Activated T-cell treated with anti-CD3 and anti-CD28 coated beads for 1 hour (primary cell): ENCODE data around the gene IQGAP1.

Source experiments
- DNase-seq: peaks from one replicate; pipeline ENCODE4 v3.0.0-alpha.2; 2020; ENCODE audit warnings: low read depth

The IQGAP1 gene

DNA sequence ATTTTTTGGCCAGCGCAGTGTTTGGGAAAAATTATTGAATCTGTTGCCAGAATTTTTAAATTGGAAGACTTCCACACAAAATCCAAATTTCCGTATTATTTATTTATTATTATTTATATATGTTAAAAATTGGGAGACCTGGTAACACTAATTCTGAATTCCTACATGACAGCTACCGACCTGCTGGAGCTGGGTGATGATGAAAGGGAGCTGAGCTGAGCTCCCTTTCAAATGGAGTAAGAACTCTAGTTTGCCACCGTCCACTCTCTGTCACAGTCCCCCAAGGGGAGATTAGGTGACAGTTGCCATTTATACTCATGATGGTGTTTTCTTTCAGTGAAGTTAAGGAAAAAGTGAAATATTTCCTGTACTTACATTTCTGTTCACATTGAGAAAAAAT is 143.1 kb downstream of the IQGAP1 start:
- no peak for DNase-seq

DNA sequence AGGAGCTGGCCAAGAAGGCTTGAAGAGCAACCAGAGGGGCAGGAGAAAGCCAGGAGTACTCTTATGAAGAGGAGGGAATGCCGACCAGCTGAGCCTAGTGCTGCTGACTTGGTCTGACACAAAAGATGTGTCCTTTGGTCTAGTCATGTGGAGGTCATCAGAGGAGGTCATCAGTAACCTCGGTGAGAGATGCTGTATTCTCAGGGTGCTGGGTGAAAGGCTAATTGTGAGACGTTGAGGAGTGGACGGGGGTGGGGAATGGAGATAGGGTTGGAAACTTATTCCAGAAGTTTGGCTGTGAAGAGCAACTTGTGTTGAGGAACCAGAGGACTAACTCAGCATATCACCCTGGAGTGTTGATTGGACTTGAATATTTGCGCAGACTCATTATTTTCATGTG is 147.2 kb downstream of the IQGAP1 start:
- DNase-seq, result no peak

DNA sequence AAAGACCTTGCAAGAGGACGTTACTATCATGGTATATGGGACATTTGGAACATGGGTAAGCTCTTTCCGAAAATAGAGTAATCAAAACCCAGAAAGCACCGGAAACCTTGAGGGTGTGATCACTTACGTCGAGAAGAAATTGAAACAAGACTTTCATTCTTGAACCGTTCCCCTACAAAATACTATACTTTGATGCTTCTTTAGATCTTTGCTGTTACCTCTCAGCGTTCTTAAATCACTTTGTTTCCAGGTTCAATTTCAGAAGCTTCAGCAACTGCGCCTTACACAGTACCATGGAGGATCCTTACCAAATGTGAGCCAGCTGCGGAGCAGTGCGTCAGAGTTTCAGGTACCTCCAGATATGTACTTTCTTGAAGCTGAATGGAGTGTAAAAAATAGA is 151.7 kb downstream of the IQGAP1 start:
- no peak for DNase-seq

DNA sequence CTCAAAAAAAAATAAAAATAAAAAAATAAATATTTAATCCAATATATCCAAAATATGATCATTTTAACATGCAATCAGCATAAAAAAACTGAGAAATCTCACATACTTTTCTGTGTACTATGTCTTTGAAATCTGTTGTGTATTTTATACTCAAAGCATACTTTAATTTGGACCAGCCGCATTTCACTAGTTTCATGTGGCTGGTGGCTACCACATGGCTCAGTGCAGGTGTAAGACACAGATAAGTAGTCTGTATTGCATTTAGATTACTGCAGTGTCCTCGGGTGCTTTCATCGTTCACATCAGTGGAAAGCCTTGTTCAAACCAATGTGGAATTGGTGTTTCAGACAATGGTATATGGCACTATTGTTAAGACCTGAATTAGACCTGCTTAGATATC is 152.7 kb downstream of the IQGAP1 start:
- no peak for DNase-seq

DNA sequence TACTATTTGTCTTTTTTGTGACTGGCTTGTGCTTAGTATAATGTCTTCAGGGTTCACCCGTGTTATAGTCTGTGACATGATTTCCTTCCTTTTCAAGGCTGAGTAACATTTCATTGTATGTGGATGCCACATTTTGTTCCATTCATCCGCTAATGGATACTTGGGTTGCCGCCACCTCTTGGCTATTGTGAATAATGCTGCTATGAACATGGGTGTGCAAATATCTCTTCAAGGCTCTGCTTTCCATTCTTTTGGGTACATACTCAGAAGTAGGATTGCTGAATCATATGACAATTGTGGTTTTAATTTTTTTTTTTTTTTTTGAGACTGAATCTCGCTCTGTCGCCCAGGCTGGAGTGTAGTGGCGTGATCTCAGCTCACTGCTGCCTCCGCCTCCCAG is 157.1 kb downstream of the IQGAP1 start:
- DNase-seq, result no peak

DNA sequence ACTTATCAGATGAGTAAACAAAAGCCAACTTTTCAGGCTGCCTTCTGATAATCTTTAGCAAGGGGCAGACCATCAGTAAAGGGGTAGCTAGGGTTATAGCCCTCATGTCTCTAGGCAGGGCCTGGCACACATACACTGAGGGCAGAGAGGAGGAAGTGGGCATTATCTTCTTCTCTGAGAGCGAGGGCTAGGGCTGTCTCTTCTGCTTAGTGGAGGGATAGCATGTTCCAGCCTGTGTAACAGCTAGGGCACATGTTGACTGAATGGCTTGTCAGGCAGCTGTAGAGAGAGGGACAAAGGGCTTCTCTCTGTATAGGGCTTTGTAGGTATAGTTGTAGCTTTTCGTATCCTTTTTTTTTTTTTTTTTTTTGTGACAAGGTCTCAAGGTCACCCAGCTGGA is 159.5 kb downstream of the IQGAP1 start:
- no peak for DNase-seq

DNA sequence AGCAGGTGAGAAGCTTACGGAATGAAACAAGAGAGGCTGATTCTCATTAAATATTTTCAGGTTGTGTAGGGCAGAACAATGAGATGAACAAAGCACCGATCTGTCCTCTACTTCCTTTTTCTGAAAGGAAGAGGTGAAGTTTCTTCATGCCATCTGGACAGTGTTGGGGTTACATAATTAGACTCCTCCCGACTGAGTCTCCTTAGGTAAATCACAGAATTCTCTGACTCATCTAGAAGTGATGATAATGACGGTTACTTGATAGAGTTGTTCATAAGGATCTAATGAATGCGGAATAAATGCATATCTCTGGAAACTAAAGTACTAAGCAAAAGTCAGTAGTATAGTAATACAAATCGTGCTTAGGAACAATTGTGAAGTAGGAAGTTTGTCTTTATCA is 162.9 kb downstream of the IQGAP1 start:
- DNase-seq, result no peak
